Prostate gland (tissue), 2 donors: ENCODE measurements around the gene MAN2B2.

Source experiments
- POLR2A ChIP-seq: fragments of 450-650 bp; IDR thresholded peaks from one replicate; pipeline ENCODE4 v1.6.1; 2016; ENCODE audit warnings: antibody characterized with exemption, mild to moderate bottlenecking
- POLR2AphosphoS5 ChIP-seq: sonication (generic); formaldehyde crosslinking; IDR thresholded peaks from one replicate; pipeline ENCODE4 v1.6.1; 2017; ENCODE audit warnings: antibody characterized with exemption
- TF ChIP-seq, protein P1 (sequence below), 4 experiments: fragments of 200-600 bp in 2 of 4; fragments of 450-650 bp in 2 of 4; sonication (generic) in 2 of 4; IDR thresholded peaks; 1 replicate in 3 of 4; 2 replicates in 1 of 4; pipeline ENCODE4 v1.5.1; 2016 to 2019; ENCODE audit warnings: antibody characterized with exemption in 4 of 4, mild to moderate bottlenecking in 2 of 4, moderate library complexity in 2 of 4

DNA sequence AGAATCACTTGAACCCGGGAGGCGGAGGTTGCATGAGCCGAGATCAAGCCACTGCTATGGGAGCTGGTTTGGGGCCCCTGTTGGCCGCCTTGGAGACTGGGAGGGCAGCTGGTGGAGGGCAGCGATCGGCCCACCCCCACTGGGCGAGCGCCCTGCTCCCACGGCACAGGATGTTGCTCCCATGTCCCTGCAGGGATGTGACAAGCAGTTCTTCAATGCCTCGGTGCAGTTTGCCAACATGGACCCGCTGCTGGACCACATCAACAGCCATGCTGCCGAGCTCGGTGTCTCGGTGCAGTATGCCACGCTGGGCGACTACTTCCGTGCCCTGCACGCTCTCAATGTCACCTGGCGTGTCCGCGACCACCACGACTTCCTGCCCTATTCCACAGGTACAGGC lies 19.4 kb downstream of the MAN2B2 start:
- TF ChIP-seq, protein P1, sequence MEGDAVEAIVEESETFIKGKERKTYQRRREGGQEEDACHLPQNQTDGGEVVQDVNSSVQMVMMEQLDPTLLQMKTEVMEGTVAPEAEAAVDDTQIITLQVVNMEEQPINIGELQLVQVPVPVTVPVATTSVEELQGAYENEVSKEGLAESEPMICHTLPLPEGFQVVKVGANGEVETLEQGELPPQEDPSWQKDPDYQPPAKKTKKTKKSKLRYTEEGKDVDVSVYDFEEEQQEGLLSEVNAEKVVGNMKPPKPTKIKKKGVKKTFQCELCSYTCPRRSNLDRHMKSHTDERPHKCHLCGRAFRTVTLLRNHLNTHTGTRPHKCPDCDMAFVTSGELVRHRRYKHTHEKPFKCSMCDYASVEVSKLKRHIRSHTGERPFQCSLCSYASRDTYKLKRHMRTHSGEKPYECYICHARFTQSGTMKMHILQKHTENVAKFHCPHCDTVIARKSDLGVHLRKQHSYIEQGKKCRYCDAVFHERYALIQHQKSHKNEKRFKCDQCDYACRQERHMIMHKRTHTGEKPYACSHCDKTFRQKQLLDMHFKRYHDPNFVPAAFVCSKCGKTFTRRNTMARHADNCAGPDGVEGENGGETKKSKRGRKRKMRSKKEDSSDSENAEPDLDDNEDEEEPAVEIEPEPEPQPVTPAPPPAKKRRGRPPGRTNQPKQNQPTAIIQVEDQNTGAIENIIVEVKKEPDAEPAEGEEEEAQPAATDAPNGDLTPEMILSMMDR (IDR thresholded peaks at IDR 0.05), result no peak
- TF ChIP-seq POLR2AphosphoS5 (no peak), POLR2A (no peak)
